GM21367 (cell line): ENCODE measurements around the gene MYCT1.

ENCODE experiments used
- ATAC-seq: cut with Tn5 transposase; IDR thresholded peaks from one replicate; pipeline ENCODE4 v1.9.1; 2021; ENCODE audit not compliant: unreplicated experiment

MYCT1 gene

DNA sequence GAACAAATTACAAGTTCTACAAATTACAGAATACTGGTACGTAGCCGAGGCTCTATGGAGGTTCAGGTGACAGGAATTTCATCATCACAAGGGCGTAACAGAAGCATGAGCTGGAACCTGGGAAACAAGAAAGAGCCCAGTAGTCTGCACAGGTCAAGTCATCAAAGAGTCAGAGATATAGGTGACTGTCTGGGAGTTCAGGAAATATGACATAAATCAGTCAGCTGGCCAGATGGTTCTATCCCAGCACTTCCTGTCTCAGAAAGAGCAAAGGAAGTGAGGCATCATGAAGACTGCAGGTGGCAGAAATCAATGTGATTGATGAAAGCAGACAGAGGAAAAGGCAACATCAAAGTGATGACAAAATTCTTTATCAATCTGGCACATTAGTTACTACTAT, 23.3 kb downstream of the MYCT1 start:
- ATAC-seq = no peak

DNA sequence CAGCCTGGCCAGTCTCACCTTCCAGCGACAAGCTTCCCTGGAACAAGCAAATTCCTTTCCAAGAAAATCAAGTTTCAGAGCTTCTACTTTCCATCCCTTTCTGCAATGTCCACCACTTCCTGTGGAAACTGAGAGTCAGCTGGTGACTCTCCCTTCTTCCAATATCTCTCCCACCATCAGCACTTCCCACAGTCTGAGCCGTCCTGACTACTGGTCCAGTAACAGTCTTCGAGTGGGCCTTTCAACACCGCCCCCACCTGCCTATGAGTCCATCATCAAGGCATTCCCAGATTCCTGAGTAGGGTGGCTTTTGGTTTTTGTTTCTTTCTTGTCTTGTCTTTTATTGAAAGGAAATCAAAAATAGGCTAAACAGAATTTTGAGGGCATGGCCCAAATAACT, 24.3 kb downstream of the MYCT1 start:
- ATAC-seq = no peak

DNA sequence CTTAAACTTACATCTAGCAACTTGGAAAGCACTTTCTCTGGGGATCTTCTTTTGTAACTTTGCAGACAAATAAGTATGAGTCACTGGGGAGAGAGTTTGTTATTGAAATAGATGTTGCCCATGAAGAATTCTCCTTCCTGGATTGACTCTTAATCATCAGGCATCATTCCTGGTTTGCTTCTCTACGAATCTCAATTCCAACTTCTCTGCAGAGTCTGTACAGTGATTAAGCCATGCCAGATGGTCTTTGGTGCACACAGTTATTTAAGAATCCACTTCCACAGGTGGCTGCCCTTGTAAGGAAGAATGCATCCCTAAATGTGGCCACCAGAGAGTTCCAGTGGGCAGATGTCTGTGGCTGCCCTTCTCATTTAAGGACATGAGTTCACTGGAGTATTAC, 25.7 kb downstream of the MYCT1 start:
- no peak for ATAC-seq

DNA sequence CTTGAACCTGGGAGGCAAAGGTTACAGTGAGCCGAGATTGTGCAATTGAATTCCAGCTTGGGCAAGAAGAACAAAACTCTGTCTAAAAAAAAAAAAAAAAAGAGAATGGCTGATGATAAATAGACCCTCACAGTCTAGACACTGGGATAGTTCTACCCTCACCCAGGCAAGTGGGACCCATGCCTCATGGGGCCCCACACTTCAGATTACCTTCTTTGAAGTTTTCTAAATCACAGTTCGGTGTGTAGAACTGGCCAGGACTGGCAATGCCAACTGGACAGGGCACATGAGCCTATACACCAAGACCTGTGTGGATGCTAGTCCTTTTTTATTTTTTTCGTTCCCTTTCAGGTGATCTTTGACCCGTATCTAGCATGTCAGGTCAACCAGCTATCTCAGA, 28.6 kb downstream of the MYCT1 start:
- ATAC-seq = no peak

DNA sequence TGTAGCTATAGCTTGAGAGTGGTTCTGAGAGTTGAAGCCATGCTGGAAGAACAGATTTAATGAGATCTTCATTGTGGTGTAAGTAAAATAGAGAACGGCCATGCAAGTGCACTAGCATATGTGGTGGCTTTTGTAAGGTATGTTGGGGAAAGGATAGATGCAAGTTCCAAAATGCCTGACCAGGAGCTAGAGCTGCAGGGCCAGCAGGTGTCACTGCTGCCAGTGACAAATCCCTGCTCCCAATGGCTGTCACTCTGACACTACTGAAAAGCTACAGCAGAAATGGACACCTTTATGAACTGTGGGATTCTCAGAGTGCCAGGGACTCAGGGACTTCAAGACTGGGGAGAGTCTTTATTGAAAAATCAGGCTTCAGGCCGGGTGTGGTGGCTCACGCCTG, 29.8 kb downstream of the MYCT1 start:
- ATAC-seq = no peak

DNA sequence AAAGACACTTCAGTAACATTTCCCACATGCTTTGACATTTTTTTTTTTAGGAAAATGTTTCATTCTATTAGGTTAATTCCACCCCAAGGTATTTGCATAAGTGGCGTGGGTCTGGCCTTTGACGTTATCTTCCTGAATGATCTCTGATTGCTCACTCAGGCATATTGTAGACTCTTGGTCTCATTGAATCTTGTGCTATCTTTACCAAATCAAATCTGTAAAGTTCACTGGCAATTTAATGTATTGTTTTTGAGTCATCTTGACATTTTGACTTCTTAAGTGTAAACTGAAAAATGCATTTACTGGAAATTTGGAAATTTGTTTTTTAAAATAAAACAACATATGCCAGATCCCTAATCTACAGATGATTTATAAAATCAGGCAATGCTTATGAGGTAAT, 36.9 kb downstream of the MYCT1 start:
- no peak for ATAC-seq

DNA sequence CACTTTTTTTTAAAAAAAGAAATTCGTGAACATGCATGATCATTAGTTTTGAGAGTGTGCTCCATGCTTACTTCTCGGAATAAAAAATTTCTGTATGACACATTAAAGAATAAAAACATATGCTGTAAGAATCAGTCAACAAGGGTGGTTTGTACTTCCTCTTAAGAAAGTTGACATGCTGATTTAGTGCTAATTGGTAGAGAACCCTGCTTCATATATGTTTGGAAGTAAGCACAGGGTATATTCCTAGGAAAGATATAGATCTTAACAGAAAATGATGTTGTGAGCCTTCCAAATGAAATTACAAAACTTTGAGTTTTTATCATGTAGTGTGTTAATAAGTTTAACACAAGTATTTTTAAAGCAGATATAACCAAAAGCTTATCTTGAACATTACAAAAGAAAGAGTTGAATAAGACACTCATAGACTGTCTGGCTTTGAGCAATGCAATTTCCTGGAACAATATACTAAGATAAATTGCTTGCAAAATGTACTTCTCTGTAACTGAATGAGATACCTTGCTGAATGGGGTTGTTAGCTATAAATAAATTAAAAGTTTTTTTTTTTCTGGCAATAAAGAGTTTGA, 39.1 kb downstream of the MYCT1 start:
- ATAC-seq = no peak

DNA sequence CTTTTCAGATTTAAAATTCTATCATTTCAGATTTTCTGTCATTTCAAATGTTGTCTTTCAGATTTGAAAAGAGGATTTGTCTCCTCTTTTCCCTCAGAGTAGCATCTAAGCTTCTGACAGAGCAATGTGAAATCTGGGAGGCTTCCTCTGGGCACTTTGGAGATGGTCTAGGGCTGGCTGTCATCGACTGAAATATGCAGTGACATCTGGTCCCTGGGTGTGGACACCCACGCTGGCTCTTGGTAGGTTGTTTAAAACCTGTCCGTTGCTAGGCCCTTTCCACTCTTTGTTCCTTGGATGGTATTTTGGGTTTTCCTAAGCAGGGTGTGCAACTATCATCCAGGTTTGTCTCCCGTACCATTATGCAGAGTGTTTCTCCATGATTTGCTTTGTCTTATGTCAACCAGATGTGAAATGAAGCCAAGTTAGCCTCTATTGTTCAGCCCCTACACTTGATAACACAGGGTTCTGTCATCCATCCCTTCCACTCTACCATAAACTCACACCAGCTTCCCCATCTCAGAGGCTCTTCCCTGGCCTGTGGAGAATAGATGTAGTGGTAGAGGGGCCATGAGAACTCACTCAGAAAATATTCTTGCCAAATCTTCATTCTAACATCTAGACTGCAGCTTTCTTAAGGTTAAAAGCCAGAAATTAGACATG, 47.9 kb downstream of the MYCT1 start:
- no peak for ATAC-seq

DNA sequence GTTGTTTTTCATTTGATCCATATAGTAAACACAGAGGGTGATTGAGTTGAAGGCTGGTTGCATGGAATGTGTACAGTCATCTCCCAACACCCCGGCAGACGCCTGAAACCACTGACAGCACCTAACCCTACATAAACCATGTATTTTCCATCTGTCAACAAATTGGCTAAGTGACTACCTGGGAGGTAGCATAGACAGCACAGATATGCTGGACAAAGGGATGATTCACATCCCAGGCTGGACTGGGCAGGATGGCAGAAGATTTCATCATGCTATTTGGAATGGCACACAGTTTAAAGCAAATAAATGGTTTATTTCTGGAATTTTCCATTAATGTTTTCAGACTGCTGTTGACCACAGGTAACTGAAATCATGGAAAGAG, 48.5 kb downstream of the MYCT1 start:
- ATAC-seq = no peak

DNA sequence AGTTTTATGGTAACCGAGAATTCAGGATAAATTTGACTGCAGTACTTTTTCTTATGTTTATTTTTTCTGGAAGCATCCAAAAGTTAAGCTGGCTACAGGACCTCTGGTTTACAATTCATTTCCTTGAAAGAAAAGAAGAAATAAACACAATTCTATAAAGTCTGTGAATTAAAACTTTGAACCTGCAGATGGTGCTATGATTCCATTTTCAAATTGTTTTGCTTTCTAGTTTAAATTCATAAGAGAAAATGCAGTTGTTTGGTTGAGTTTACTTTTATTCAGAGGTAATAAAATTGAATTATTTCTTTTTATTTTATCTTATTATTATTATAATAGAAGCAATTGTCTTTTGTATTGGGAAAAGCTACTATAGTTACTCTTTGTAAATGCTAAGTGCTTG, 51.1 kb downstream of the MYCT1 start:
- ATAC-seq = no peak

DNA sequence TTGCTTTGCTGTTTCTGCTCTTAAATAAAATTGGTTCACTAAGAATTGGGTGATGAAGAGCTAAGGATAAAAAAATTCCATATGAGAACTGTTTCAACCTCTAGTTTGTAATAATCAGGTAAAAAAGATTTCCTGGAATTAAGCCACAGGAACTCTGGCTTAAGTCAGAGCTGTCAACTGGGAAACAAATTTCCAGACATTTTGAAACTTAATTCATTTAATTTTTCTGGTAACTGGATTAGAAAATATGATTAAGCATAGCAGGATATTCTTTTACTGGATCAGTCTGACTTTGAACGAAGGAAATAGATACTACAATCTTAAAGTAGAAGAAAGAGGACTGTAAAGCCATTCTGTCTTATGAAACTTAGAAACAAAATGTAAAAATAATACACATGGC, 51.6 kb downstream of the MYCT1 start:
- ATAC-seq = no peak

DNA sequence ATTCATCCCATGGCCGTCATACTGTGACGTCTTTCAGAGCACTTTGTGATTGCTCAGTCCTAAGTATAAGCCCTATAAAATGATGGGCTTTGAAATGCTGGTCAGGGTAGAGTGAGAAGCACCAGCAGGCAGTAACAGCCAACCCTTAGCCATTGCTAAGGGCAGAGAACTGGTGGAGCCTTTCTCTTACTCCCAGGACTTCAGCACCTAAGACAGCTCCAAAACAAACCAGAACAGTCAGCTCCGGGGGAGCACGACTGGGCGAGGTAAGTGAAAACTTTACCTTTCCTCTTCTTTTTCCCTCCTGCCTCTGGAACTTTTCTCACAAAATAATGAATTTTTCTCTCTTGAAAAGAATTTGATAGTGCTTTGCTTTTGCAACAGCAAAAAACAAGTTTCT, 53.0 kb downstream of the MYCT1 start, which contains the start of gene VIP:
Gene VIP, plus strand, starts transcription at position 104 of the 400 bp plus-strand sequence. CDS start 1,381 bp downstream, outside the sequence.
- no peak for ATAC-seq

DNA sequence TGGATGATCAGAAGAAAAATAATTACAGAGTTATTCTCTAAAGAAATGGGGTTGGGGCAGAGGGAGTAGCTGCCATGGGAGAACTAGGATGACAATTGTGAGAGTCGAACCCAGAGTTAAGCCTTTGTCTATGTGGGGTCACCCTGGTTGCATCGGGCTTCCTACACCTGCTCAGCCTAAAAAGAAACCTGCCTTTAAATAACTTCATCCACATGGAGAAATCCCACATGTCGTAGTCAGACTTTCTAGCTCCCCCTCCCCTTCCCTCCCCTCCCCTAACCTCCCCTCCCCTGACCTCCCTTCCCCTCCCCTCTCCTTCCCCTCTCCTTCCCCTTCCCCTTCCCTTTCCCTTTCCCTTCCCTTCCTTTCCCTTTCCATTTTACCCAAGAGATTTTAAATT, 67.6 kb downstream of the MYCT1 start:
- no peak for ATAC-seq

DNA sequence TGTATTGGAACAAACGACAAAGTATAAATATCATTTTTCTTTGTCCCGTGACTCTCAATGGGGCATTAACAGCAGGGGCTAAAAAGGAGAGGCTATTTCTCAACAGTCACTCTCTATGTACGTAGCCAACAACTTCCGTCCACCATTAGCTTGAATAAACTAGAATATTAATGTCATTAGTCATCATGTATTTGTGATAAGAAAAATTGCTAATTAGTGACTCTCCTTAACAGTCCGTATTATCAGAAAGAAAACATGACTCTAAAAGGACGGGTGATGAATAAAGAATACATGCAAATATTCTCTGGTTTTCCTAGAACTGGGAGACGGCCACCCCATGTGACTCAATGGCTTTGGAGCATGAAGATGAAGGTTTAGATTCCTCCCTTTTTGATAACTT, 71.5 kb downstream of the MYCT1 start:
- no peak for ATAC-seq

DNA sequence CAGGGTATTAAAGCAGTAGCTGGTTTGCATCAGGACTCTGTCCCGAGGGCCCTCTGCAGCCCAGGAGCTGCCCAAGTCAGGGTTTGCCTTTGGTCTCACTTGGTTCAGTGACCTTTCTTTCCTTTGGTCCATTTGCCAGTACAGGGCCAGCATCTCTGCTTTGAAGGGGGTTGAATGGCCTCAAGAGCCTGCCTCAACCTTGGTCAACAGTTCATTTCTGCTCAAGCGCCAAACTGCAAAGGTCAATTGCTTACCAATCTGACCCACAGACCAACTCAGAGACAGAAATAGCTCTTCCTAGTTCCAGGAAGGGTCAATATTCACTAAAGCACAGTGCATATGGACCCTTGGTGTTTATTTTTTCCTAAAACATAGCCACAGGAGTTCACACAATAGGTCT, 72.3 kb downstream of the MYCT1 start:
- ATAC-seq = no peak

DNA sequence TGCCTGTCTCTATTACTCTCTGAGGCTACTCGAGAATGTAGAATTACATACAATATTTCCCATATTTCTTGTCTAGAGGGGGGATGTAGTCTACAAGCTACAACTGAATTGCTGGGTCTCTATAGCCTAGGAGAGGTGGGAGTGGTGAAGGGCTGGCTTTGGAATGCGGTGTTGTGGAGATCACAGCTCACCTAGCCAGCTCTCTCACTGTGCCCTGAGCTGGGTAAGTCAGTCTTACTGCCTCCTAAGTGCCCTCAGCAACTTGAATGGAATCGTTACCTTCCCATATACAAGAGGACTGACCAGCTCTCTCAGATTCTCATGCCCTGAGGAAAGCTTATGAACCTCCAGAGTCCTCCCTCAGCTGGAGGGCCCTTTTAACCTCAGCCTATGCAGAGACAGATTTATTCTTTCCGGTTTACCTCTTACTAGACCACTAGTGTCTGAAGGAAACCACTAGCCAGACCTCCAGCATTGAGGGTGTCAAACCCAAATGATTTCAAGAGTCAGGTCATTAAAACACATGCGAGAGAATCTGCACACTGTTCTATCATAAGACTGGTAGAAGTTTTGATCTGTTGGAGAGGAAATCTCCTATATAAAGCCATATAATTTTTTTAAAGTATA, 73.5 kb downstream of the MYCT1 start:
- ATAC-seq = no peak
